Activated T-helper 1 cell treated with anti-CD3 and anti-CD28 coated beads, Interleukin-2, amount 50 U/mL, for 16 hours (primary cell): ENCODE results near the gene CELF4.

Source experiments
- DNase-seq, 2 donors: peaks; one replicate each; pipeline ENCODE4 v3.0.0-alpha.2; 2020; ENCODE audit warnings: low read depth in 1 of 2, low spot score in 1 of 2

Gene CELF4

GRCh38 chr18:37565101-37565976, at the start of gene CELF4:
Gene CELF4, minus strand, starts transcription at chr18:37565798.
- no peak for DNase-seq

GRCh38 chr18:37613253-37613565, 47.6 kb upstream of the CELF4 start:
- DNase-seq = no peak

DNA sequence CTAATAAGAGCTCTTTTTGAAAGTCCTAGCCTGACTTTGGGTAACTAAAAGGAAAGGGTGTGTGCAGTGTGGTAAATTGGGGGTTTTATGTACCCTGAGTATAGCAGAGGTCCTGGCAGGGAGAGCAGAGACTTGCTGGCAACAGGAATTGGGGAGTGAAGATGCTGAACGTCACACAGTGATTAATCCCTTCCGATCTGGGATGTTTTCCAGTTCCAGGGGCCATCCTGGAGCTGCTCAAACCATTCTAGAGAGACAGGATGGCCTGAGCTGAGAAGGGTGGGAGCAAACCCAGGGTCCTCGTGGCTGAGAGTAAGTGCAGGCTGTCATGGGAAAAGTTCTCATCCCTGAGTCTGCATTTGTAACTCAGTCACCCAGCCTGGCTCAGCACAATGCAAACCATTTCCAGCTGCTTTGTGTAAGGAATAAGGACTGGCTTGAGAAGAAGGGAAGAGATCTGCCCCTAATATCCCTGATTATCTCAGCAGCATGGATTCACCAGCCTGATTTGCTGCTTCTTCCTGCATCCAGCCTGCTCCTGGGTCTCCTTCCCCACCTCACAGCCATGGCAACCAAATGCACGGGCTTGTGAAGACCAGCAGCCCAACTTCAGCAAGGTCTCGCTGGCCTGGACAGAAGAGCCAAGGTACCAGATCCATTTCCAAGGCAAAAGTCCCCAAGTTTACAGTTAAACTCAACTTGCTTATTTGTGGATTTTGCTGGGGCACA, 47.1 kb upstream of the CELF4 start:
- no peak for DNase-seq

DNA sequence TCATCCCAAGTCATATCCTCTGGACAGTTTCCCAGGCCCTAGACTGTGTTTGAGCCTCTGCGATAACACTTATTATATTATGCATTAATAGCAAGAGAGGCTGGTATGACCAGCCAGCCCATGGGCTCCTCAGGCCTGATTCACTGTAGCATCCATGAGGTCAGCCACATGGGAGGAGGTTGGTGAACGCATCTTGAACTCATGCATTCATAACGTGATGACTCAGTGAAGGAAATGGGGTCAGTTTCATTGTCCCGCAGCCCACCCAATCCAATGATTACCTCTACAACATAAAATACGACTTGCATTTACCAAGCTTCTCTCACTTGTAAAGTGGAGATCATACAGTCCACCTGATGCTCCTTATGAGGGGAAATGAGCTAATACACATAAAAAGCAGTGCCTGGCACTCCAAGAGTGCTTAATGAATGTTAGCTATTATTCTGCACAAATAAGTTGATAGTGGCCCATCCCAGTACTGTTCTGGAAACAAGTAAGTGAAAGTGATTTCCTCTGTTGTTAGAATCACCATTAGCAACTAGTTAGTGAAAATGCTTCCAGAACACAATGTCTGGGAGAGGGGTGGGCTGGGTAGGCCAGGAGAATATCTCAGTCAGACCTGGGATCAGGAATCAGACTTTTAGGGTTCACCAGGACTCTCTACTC, 46.1 kb upstream of the CELF4 start:
- no peak for DNase-seq

GRCh38 chr18:37608876-37609275, 43.3 kb upstream of the CELF4 start:
- no peak for DNase-seq

GRCh38 chr18:37607281-37607680, 41.7 kb upstream of the CELF4 start:
- DNase-seq = no peak

DNA sequence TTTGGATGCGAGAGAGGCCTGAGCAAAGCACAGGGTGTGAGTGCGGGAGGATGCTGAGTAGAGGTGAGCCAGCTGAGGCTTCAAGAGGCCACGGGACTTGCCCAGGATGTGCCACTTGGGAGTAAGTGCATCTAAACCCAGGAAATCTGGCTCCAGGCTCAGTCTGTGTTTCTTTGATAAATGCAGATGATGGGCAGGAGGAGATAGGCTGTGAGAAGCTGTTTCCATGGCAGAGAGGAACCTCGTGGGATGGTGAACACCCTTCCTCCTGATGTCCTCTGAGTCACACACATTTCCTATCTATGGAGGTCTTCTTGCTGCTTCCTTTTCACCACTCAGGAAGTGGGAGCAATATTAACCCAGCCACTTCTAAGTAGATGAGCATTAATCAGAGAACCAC, 38.4 kb upstream of the CELF4 start:
- no peak for DNase-seq

DNA sequence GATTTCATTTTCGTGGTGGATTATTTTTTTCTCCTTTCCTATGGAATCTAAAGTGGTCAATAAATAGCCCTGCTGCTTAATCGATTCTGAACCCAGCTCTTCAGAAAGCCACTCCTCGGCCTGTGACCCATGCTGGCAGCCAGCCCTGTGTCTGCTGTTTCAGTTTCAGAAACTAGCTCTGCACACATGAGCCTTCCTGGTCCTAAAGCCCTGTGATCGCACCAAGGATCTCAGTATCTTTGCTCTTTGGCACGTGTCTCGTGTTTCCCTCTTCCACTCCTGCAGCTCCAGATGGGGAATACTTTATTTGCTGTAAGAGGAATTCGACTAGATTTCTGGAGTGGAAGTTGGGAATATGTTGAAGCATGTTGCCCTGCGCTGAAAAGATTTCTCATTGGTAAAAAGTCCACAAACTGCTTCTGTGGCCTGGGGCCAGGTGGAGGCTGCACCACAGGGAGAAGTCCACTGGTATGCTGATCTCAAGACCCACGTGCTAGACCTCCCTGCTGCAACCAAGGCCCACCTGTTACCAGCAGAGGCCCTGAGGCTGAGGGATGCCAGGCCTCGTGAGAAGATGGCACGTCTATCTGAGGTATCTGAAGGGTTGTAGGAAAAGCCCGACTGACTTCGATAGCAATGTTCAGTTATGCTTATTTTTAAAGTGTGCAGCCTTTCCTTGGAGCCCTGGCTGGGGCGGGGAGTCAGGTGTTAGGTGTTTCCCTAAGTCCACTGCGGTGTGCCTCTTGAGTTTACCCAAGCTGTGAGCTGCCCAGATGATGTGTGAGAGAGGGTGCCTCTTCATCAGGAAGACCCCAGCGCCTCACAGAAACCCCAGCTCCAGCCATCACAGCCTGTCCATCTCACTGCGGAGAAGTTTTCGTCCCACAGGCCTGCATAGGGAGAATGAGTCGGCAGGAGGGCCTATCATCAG, 33.6 kb upstream of the CELF4 start:
- no peak for DNase-seq

DNA sequence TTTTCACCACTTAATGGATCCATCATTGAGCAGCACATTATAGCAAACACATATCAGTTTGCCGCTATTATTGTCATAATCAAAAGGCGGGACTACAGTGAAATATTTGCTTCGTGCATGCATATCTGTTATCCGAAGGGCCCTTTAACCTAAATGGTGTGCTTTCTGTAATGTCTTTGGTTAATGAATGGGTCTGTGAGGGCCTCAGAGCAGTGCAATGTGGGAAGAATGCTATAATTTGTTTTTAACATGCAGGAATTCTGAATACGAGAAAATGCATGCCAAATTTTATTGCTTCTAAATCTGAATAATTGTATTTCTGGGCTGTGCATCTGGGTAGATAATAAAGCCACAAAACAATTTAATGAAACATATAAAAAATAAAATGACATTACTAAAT, 32.8 kb upstream of the CELF4 start:
- no peak for DNase-seq

DNA sequence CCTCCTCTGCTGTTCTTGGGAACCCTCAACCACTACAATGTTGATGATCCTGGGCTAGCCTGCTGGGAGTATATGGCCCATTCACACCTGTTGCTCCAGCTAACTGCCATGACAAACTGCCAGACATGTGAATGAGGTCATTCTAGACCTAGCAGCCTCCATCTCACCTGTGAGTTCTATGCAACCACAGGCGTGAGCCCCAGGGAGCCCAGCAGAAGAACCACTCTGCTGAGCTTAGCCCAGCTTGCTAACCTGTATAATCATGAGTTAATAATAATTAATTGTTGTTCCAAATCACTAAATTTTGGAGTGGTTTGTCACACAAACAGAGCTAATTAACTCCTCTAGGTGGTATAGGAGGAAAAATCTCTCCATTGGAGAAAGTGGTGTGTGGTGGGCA, 24.7 kb upstream of the CELF4 start:
- DNase-seq = no peak

GRCh38 chr18:37588289-37588688, 22.7 kb upstream of the CELF4 start:
- no peak for DNase-seq

DNA sequence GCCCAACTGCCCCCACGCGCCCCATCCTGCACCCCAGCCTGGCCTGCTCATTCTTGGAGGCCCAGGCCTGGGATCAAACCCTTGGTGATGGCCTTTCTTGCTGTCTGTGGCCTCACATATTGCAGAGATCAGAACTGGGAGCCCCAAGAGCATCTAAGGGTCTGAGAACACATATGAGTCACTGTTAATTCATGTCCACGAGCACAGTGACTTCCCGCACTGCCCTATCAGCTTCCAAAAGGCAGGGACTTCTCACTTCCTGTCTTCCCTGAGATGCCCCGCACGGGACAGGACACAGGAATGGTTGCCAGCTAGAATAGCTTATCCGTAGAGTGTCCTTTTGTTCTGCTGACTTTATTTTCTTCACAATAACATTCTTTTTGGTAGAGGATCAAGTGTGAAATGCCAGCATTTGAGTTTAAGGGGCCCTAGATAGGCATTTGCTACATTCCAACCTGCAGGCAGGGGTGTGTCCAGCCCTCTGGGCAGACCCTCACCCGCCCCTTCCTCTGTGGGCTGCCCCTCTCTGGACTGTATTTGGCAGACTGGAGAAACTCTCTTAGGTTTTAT, 21.1 kb upstream of the CELF4 start:
- no peak for DNase-seq

DNA sequence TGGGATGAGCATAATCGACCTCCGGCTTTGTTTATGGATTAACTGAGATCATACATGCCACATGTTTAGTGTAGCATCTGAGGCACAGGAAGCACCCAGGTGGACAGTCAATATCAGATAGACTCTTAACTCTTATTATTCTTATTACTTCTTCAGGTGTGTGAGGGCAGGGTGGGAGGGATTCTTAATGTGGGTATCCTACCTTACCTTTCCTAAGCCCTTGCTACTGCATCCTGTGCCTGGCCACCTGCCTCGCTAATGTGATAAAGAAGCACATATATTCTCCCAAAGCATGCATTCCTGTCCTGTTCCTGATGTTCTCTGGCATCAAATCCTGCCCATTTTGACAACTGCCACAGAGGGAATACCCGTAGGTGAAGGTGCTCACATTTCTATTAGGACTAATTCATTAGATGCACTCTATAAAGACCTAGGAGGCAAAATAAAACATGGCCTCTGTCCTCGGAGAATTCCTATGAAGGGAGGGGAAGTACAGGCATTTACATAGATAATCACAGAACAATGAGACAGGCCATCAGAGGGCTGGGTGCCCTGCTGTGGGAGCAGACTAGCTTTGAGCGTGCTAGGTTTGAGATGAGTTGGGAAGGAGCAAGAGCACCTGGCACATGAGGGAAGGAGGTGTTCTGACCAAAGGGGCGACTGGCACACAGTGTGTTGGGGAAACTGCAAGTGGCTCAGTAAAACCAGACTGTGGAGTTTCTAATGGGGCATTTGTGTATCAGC, 19.5 kb upstream of the CELF4 start:
- DNase-seq = no peak

DNA sequence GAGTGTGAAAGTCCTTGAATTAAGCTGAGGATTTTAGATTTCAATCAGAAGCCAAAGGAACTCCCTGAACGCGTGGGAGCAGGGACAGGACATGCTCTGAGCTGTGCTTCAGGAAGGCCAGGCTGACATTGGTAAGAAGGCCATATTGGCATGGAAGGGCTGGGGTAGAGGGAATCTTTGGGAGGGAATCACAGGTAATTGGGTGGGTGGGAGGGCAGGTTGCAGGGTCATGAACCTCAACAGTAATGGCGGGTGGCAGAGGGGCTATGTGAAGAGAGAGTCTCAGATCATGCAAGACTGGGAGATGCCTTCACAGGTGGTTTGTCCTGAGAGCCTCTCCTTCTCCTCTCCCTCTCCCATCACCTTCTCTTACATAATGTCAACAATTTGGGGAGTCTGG, 18.6 kb upstream of the CELF4 start:
- DNase-seq = no peak

DNA sequence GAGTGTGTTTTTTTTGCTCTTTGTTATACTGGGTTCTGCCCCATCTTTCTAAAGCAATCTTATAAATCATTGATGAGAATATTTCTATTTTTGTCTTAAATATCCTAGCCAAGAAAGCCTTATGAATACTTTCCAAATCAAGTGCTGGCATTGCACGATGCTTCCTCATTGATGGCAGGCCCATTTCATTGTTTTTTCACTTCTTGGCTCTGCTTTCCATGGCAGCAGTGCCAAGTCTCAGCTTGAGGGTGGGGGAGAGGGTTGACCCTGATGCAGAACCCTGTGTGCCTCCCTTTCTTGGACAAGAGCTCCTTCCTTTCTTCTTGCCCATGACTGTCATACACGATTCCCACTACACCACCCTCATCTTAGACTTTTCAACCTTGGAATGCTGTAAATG, 16.7 kb upstream of the CELF4 start:
- no peak for DNase-seq

GRCh38 chr18:37578886-37579513, 13.4 kb upstream of the CELF4 start:
- DNase-seq = no peak

DNA sequence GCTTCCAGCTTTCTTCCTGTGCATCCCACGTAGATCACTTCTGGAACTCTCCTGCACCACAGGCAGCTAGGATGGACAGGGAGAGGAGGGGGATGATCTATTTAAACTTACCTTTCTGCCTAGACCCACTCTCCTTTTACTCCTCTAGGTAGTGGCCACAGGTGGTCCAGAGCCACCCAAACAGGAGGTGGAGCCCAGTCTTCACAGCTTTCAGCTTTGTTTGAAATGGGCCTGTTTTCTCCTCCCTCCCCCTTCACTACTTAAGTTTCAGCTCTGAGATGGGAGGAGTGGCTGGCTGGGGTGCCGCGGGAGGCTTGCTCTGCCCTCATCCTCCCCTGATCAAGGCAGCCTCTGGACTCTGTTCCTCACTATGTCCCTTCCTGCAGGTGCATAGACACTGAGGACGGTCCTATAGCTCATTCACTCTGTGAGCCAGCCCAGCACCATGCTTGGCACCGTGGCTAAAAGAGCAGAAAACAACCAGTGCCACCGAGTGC, 12.6 kb upstream of the CELF4 start:
- no peak for DNase-seq

DNA sequence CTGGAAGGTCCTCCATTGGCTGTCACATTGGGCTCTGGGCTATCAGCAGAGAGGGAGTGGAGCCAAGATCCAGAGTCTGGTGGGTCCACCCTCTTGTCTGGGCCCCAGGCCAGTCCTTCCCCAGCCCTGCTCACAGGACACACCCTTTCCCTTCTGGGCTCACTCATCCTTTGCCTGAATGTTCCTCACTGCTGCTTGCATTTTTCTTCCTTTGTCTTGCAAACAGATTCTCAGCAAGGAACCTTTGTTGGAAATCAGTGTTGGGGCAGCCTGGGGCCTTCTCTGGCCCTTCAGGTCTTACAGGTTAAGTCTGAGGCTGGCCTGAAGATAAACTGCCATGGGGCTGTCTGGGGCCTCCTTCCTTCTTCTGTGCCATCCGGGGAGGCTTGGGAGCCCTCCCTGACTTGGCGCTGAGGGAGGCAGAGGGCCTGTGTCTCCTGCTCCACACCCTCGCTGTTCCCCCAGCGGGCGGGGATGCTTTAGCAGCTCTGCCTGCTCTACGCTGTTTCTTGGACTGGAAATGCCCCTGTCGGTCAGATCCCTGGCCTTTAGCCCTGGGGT, 11.5 kb upstream of the CELF4 start:
- no peak for DNase-seq

DNA sequence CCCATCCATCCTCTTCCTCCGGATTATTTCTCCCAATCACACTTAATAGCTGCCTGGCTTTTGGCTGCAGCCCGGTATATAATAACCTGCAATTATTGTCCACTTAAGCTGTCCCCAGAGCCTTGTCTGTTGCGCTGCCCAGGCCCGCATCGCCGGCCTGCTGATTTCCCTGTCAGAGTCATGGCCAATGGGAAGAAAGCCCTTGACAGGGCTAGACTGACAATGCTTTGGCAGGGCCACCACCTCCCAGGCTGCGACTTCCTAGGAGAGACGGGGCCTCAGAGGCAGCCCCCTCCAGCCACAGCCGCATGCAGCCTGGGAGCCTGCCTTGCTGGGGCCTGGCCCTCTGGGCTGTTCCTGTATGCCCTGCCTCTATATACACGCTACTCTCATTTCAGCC, 10.0 kb upstream of the CELF4 start:
- no peak for DNase-seq
